ENCODE measurements around the gene BRWD1. TPM values are rescaled to one million over a fixed set of nuclear protein-coding genes. Genes with fewer than 3 reads are reported as not detected.
A peak's percentile ranks its signal among the peaks of the same experiment; 100 is the strongest.

Gene BRWD1
- total and polyA plus RNA-seq, 2 of the 13 experiments (the other 11 are each of a cell fraction or from before 2014, with no cell fraction given) = 13.9 to 28.0 TPM

DNA sequence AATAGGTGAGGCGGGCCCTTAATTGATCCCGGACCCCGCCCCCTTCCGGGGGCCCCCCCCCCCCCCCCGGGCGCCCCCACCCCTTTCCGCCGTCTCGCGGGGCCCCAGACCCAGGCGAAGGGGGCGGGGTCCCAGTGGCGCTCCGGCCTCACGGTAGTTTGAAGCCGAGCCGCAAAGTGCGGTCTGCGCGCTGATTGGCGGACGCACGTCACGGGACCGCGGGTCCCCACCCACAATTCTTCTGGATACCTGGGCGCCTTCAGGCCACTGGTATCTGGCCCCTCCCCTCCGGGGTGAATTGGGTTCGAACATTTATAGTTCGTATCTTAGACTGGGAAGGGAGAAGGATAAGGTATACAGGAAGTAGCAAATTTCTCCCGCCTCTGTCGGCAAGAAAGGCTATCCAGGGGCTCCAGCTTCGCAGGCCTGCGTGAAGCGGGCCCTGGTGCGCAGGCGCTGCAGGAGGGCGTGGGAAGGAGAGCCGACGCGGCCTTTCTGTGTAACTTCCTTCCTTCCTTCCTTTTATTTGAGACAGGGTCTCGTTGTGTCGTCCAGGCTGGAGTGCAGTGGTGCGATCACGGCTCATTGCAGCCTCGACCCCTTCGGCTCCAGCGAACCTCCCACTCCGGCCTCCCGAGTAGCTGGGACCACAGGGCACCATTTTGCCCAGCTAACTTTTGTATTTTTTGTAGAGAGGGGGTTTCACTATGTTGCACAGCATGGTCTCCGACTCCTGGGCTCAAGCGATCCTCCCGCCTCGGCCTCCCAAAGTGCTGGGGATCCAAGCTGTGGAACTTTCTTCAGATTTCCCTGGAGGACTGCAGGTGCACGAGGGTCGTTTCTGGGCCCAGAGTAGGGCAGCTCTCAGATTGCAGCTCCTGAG is 36.0 kb upstream of the BRWD1 start (continued):
- TF ChIP-seq, protein P1, sequence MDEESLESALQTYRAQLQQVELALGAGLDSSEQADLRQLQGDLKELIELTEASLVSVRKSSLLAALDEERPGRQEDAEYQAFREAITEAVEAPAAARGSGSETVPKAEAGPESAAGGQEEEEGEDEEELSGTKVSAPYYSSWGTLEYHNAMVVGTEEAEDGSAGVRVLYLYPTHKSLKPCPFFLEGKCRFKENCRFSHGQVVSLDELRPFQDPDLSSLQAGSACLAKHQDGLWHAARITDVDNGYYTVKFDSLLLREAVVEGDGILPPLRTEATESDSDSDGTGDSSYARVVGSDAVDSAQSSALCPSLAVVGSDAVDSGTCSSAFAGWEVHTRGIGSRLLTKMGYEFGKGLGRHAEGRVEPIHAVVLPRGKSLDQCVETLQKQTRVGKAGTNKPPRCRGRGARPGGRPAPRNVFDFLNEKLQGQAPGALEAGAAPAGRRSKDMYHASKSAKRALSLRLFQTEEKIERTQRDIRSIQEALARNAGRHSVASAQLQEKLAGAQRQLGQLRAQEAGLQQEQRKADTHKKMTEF (CRISPR knock-in tag; IDR thresholded peaks at IDR 0.05) = peak; percentile 70; the same call in 1 of the 2 replicates
- no peak for TF ChIP-seq ZNF496 (CRISPR knock-in tag; IDR thresholded peaks at IDR 0.05; ENCODE audit: insufficient replicate concordance)
- peak; percentile 73; the same call in 1 of the 2 replicates for TF ChIP-seq SP2 (CRISPR knock-in tag; IDR thresholded peaks at IDR 0.05)
- TF ChIP-seq, protein P2, sequence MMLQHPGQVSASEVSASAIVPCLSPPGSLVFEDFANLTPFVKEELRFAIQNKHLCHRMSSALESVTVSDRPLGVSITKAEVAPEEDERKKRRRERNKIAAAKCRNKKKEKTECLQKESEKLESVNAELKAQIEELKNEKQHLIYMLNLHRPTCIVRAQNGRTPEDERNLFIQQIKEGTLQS (CRISPR knock-in tag; IDR thresholded peaks at IDR 0.05) = 0 out of 2 replicates have a peak, but pooled peaks have one; percentile 21
- TF ChIP-seq, protein P3, sequence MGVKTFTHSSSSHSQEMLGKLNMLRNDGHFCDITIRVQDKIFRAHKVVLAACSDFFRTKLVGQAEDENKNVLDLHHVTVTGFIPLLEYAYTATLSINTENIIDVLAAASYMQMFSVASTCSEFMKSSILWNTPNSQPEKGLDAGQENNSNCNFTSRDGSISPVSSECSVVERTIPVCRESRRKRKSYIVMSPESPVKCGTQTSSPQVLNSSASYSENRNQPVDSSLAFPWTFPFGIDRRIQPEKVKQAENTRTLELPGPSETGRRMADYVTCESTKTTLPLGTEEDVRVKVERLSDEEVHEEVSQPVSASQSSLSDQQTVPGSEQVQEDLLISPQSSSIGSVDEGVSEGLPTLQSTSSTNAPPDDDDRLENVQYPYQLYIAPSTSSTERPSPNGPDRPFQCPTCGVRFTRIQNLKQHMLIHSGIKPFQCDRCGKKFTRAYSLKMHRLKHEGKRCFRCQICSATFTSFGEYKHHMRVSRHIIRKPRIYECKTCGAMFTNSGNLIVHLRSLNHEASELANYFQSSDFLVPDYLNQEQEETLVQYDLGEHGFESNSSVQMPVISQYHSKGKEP (CRISPR knock-in tag; IDR thresholded peaks at IDR 0.05) = 0 out of 2 replicates have a peak, but pooled peaks have one; percentile 19
- TF ChIP-seq NFYB (CRISPR knock-in tag; IDR thresholded peaks at IDR 0.05) = peak; percentile 88
- TF ChIP-seq, protein P4, sequence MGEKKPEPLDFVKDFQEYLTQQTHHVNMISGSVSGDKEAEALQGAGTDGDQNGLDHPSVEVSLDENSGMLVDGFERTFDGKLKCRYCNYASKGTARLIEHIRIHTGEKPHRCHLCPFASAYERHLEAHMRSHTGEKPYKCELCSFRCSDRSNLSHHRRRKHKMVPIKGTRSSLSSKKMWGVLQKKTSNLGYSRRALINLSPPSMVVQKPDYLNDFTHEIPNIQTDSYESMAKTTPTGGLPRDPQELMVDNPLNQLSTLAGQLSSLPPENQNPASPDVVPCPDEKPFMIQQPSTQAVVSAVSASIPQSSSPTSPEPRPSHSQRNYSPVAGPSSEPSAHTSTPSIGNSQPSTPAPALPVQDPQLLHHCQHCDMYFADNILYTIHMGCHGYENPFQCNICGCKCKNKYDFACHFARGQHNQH (CRISPR knock-in tag; IDR thresholded peaks at IDR 0.05) = peak; percentile 64
- no peak for TF ChIP-seq ZNF552 (CRISPR knock-in tag; IDR thresholded peaks at IDR 0.05; ENCODE audit: borderline replicate concordance)
- peak; percentile 81 for TF ChIP-seq SPEN (CRISPR knock-in tag; IDR thresholded peaks at IDR 0.05; ENCODE audit: low read depth)
- TF ChIP-seq PHF20 (CRISPR knock-in tag; IDR thresholded peaks at IDR 0.05) = peak; percentile 76
- TF ChIP-seq, protein P5, sequence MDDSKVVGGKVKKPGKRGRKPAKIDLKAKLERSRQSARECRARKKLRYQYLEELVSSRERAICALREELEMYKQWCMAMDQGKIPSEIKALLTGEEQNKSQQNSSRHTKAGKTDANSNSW (CRISPR knock-in tag; IDR thresholded peaks at IDR 0.05; ENCODE audit: borderline replicate concordance) = peak; percentile 21; the same call in 1 of the 2 replicates
- TF ChIP-seq, protein P6, sequence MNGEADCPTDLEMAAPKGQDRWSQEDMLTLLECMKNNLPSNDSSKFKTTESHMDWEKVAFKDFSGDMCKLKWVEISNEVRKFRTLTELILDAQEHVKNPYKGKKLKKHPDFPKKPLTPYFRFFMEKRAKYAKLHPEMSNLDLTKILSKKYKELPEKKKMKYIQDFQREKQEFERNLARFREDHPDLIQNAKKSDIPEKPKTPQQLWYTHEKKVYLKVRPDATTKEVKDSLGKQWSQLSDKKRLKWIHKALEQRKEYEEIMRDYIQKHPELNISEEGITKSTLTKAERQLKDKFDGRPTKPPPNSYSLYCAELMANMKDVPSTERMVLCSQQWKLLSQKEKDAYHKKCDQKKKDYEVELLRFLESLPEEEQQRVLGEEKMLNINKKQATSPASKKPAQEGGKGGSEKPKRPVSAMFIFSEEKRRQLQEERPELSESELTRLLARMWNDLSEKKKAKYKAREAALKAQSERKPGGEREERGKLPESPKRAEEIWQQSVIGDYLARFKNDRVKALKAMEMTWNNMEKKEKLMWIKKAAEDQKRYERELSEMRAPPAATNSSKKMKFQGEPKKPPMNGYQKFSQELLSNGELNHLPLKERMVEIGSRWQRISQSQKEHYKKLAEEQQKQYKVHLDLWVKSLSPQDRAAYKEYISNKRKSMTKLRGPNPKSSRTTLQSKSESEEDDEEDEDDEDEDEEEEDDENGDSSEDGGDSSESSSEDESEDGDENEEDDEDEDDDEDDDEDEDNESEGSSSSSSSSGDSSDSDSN (CRISPR knock-in tag; IDR thresholded peaks at IDR 0.05) = peak; percentile 26
- 0 out of 2 replicates have a peak, but pooled peaks have one; percentile 80 for TF ChIP-seq RORA (CRISPR knock-in tag; IDR thresholded peaks at IDR 0.05)
- TF ChIP-seq DMAP1 (CRISPR knock-in tag; IDR thresholded peaks at IDR 0.05) = peak; percentile 71; the same call in 1 of the 2 replicates
- peak; percentile 85 for TF ChIP-seq YEATS2 (CRISPR knock-in tag; IDR thresholded peaks at IDR 0.05; ENCODE audit: borderline replicate concordance)
- 0 out of 2 replicates have a peak, but pooled peaks have one; percentile 16 for TF ChIP-seq CBX5 (CRISPR knock-in tag; IDR thresholded peaks at IDR 0.05; ENCODE audit: borderline replicate concordance)
